ENCODE data around the gene NRXN3. TPM values are rescaled to one million over a fixed set of nuclear protein-coding genes. Genes with fewer than 3 reads are reported as not detected.

The NRXN3 gene
- total RNA-seq, 2 experiments from 2014 or later, result not detected

DNA sequence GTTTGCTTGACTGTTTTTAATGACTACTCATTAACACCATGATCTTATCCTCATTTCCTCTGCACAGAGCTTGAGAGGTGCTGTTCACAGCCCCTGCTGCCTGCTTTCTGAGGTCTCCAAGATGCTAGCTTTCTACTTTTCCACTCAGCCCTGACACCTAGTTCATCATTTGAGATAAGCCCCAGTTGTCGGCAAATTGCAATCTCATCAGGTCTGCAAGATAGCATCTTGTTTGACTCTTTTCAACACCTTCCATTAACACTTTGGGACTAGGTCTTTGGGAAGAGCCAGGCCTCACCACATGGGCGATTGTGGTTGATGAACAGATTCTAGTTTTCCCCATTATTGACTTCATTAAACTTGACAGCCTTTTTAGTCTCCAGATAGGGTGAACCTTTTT lies 1136.4 kb downstream of the NRXN3 start:
- H3K36me3 Mint-ChIP-seq (ENCODE audit: low read depth), result no peaks in the 10 kb centered on the region
- POLR2A ChIA-PET, result no interaction called here
- no peaks in the 10 kb centered on the region for H3K27me3 Mint-ChIP-seq
- H3K27ac Mint-ChIP-seq, result no peak overlapping the region
- H3K4me3 Mint-ChIP-seq, result no peak overlapping the region
- DNase-seq, result no peak
- CTCF ChIA-PET, result no interaction called here
- H3K4me1 Mint-ChIP-seq, result no peaks in the 10 kb centered on the region
- H3K9me3 Mint-ChIP-seq, result no peaks in the 10 kb centered on the region

DNA sequence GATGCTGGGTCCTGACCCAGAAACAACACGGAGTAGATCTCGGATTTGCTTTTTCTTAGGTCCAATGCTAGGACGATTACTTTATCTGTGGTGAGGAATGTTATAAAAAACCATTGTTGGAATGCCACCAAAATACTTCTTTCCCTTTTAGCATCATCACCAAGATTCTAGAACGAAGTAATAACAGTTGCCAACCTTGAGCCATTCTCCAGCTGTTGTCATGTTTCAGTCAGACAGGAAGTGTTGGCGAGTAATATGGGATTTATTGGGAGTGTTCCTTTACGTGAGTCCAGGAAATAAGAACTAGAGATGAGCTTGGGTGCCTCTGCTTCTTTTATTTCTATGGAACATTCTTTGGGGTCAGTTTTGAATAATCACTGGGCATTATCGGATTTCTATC lies 1148.2 kb downstream of the NRXN3 start:
- POLR2A ChIA-PET, result no interaction called here
- Mint-ChIP-seq H3K9me3 (peaks cover 4% of the 10 kb centered on the region), H3K4me1 (no peaks in the 10 kb centered on the region), H3K27me3 (no peaks in the 10 kb centered on the region), H3K4me3 (no peak overlapping the region), H3K36me3 (ENCODE audit: low read depth) (no peaks in the 10 kb centered on the region), H3K27ac (no peak overlapping the region)
- no peak for DNase-seq
- CTCF ChIA-PET, result no interaction called here

DNA sequence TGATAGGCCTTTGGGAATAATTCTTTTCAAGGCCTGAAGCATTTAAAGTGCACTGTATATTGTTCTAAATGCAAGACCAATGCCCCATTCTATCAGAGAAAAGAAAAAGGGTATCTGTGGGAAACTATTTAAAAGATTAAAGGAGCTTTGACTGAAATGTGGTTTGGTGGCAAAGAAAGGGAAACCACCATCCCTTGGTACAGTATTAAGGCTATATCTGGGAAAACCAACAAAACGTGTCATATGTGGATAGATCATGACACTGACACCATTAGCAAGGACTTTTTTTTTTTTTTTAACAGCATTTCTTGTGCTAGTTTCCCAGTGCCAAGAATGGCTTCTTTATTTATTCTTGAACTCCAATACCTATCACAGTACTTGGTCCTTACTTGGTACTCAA lies 1150.4 kb downstream of the NRXN3 start:
- POLR2A ChIA-PET, result no interaction called here
- Mint-ChIP-seq H3K4me3 (no peak overlapping the region), H3K4me1 (no peaks in the 10 kb centered on the region), H3K36me3 (ENCODE audit: low read depth) (no peaks in the 10 kb centered on the region), H3K27me3 (no peaks in the 10 kb centered on the region), H3K9me3 (peaks cover 2% of the 10 kb centered on the region), H3K27ac (no peak overlapping the region)
- DNase-seq, result no peak
- CTCF ChIA-PET, result no interaction called here

DNA sequence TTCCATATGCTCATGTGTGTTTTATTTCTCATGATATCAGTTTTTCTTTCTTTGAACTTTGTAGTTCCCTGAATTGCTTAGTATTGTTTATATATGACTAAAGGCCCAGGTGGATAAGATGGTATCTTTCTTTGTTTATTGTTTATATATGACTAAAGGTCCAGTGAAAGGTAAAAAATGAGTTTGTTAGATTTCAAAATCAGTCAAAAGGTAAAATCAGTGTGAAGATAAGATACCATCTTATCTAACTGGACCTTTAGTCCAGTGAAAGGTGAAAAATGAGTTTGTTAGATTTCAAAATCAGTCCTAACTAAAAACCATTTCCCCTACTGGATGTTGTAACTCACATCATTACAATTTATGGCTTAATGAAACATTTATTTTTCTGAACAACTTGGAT lies 1150.9 kb downstream of the NRXN3 start:
- no peak overlapping the region for H3K4me3 Mint-ChIP-seq
- H3K36me3 Mint-ChIP-seq (ENCODE audit: low read depth), result no peaks in the 10 kb centered on the region
- no peak for DNase-seq
- no peaks in the 10 kb centered on the region for H3K4me1 Mint-ChIP-seq
- H3K9me3 Mint-ChIP-seq, result peaks cover 2% of the 10 kb centered on the region
- no peak overlapping the region for H3K27ac Mint-ChIP-seq
- no peaks in the 10 kb centered on the region for H3K27me3 Mint-ChIP-seq
- CTCF ChIA-PET, result no interaction called here
- POLR2A ChIA-PET, result no interaction called here

DNA sequence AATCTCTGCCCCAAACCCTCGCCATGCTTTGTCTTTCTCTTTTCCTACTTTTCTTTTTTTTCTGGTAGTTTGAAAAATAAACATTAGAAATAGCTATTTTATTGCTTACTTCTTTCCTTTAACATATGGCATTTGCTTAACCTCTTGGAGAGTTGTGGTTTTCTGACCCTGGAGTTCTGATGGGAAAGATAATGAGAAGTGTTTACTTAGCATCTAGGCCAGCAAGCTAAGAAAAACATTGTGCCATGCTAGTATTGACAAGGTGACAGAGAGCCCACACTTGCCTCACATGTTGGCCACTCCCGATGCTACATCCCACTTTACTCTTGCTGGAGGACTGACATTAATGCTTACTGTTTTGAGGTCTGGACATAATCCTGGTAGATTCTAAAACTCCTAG lies 1154.9 kb downstream of the NRXN3 start:
- Mint-ChIP-seq H3K36me3 (ENCODE audit: low read depth) (no peaks in the 10 kb centered on the region), H3K9me3 (peaks cover 2% of the 10 kb centered on the region), H3K4me1 (no peaks in the 10 kb centered on the region), H3K4me3 (no peak overlapping the region), H3K27ac (no peak overlapping the region), H3K27me3 (no peaks in the 10 kb centered on the region)
- DNase-seq, result no peak
- POLR2A ChIA-PET, result no interaction called here
- CTCF ChIA-PET, result no interaction called here

DNA sequence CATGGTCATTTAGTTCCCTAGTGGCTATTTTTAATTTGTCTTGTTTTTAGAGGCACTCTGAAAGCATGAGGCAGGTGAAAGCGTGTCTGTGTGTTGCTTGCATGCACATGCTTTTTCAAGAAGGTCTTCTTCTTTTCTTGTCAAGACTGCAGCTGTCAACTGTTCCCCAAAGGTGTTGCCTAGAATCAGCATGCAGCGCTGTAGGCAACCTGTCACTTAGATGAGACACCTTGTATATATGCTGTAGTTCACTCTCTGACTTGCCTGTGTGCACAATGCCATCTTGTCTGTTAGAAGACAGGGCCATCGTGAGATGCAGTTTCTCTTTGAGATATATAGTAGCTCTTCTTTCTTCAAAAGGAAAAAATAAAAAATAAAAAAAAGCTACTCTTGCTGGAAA lies 1155.4 kb downstream of the NRXN3 start:
- Mint-ChIP-seq H3K4me1 (no peaks in the 10 kb centered on the region), H3K4me3 (no peak overlapping the region), H3K27ac (no peak overlapping the region), H3K9me3 (peaks cover 3% of the 10 kb centered on the region), H3K36me3 (ENCODE audit: low read depth) (no peaks in the 10 kb centered on the region), H3K27me3 (no peaks in the 10 kb centered on the region)
- POLR2A ChIA-PET, result no interaction called here
- DNase-seq, result no peak
- CTCF ChIA-PET, result no interaction called here

DNA sequence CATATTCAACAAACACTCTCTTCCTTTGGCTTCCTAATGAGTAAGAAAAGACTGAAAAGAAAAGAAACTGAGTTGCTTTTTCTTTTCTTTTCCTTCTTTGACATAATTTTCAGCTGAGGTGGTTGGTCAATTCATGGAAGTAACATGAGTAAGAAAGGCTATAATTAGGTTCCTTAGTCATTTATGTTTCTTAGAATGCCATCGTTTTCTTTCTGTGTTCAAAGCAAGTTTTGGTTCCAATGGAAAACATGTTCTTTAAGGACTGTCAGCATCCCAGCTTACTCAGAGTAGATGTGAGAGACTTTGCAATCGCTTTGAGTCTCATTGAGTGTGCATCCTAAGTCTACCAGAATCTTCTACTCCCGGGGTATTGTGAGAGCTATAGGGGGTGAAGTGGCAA lies 1158.7 kb downstream of the NRXN3 start:
- H3K9me3 Mint-ChIP-seq, result peaks cover 3% of the 10 kb centered on the region
- no peaks in the 10 kb centered on the region for H3K36me3 Mint-ChIP-seq (ENCODE audit: low read depth)
- CTCF ChIA-PET, result no interaction called here
- H3K4me1 Mint-ChIP-seq, result no peaks in the 10 kb centered on the region
- no peak for DNase-seq
- H3K27ac Mint-ChIP-seq, result no peak overlapping the region
- POLR2A ChIA-PET, result no interaction called here
- no peaks in the 10 kb centered on the region for H3K27me3 Mint-ChIP-seq
- H3K4me3 Mint-ChIP-seq, result no peak overlapping the region

DNA sequence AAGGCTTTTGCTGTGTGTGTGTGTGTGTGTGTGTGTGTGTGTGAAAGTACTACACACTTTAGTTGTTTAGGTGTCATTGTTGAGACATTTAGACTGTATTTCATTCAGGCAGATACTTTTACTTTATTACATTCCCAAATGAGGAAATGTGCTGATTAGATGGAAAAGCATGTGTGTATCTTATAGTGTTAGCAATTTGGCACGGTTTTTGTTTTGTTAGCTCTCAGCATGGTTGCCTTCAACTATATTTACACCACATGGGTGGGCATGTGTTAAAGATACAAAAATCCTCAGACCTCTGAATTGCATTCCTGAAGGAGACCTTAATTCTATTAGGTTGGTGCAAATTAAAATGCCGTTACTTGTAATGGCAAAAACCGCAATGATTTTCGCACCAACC lies 1161.7 kb downstream of the NRXN3 start:
- H3K36me3 Mint-ChIP-seq (ENCODE audit: low read depth), result no peaks in the 10 kb centered on the region
- H3K27ac Mint-ChIP-seq, result no peak overlapping the region
- H3K4me3 Mint-ChIP-seq, result no peak overlapping the region
- ChIA-PET POLR2A (no interaction called here), CTCF (no interaction called here)
- H3K4me1 Mint-ChIP-seq, result no peaks in the 10 kb centered on the region
- H3K9me3 Mint-ChIP-seq, result peaks cover 6% of the 10 kb centered on the region
- H3K27me3 Mint-ChIP-seq, result no peaks in the 10 kb centered on the region
- no peak for DNase-seq

DNA sequence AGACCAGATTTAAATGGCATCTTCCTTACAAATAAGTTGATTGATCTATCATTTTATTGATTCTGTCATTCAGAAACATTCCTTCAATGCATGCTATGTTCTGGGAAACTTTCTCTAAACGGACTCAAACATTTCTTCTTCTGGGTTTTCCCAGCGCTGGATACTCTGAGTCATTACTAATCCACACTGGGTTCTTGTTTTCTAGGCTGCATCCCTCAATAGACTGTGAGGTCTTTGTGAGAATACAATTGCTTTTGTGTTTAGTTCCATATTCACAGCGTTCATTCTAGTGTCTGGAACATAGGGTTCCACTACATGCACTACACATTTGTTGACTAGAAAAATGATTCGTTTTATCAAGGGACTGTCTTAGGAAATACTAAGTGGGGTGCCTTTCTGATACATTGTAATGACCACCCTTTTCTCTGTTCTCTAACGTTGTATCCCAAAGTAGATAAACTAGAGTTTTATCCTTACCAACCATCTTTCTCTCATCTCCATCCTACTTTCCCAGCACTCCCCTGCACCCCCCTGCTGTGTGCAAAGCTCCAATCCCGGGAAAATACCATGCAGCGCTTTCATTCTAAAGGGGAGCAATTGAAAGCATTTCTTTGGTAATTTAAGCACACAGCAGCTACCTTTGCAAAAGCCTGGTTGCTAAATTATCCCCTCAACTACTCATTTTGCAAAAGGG lies 1162.5 kb downstream of the NRXN3 start:
- no peak overlapping the region for H3K4me3 Mint-ChIP-seq
- peaks cover 8% of the 10 kb centered on the region for H3K9me3 Mint-ChIP-seq
- no peak for DNase-seq
- H3K27me3 Mint-ChIP-seq, result no peaks in the 10 kb centered on the region
- CTCF ChIA-PET, result no interaction called here
- no peak overlapping the region for H3K27ac Mint-ChIP-seq
- no peaks in the 10 kb centered on the region for H3K36me3 Mint-ChIP-seq (ENCODE audit: low read depth)
- POLR2A ChIA-PET, result no interaction called here
- no peaks in the 10 kb centered on the region for H3K4me1 Mint-ChIP-seq

DNA sequence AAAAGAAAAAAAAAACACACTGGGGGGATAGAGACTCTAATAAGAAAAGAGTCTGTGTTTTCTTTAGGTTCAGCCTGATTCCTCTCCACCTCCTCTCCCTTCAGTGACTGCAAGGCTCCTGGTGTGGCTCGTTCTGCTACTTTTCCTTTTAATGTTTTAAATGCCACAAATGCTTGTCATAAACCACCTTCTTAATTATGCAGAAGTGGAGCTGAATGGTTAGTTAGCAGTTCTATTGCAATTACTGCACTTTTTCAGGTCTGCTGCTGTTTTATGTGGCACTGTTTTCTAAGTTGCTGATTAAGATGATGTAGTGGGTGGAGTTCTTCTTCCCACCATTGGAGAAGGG lies 1163.0 kb downstream of the NRXN3 start:
- peaks cover 11% of the 10 kb centered on the region for H3K9me3 Mint-ChIP-seq
- CTCF ChIA-PET, result no interaction called here

DNA sequence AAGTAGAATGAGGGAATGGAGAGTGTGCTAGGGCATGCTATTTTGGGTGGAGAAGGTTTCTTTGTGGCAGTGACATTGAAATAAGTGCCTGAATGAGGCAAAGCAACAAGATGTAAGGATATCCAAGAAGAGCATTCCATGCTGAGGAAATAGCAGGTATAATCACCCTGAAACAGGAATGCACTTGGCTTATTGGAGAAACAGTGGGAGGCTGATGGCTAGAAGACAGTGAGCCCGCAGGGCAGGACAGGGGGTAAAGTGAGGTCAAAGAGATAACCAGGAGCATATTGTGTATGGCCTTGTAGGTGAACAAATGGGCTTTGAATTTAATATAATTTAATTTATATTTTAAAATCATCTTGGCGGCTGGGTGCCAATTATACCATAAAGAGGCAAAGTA lies 1164.1 kb downstream of the NRXN3 start:
- Mint-ChIP-seq H3K27me3 (no peaks in the 10 kb centered on the region), H3K4me3 (no peak overlapping the region), H3K36me3 (ENCODE audit: low read depth) (no peaks in the 10 kb centered on the region), H3K9me3 (peaks cover 11% of the 10 kb centered on the region), H3K4me1 (no peaks in the 10 kb centered on the region), H3K27ac (no peak overlapping the region)
- ChIA-PET CTCF (no interaction called here), POLR2A (no interaction called here)
- DNase-seq, result no peak

More for the DNA sequence above, 1163.0 kb downstream of the NRXN3 start:
- Mint-ChIP-seq H3K4me1 (no peaks in the 10 kb centered on the region), H3K27me3 (no peaks in the 10 kb centered on the region), H3K27ac (no peak overlapping the region), H3K4me3 (no peak overlapping the region), H3K36me3 (ENCODE audit: low read depth) (no peaks in the 10 kb centered on the region)
- POLR2A ChIA-PET, result no interaction called here
- no peak for DNase-seq

DNA sequence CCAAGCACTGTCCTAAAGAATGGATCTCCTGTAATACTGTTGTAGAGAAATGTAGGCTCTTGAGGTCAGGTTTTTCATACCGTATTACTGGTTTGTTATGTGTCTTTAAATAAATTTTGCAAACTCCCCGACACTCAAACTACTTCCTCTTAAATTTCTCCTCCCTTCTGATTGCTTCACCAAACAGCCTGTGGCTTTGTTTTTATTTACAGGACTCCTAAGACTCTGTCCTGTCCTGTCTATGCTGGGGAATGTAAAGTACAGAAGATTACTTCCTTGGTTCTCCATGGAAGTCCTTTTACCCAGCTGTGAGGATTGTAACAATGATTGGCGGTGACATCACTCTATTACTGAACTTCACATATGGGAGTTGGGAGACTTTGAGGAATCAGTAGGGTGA lies 1167.6 kb downstream of the NRXN3 start:
- H3K4me1 Mint-ChIP-seq, result no peaks in the 10 kb centered on the region
- peaks cover 8% of the 10 kb centered on the region for H3K9me3 Mint-ChIP-seq
- H3K4me3 Mint-ChIP-seq, result no peak overlapping the region
- H3K27ac Mint-ChIP-seq, result no peak overlapping the region
- ChIA-PET POLR2A (no interaction called here), CTCF (no interaction called here)
- no peak for DNase-seq
- no peaks in the 10 kb centered on the region for H3K36me3 Mint-ChIP-seq (ENCODE audit: low read depth)
- H3K27me3 Mint-ChIP-seq, result no peaks in the 10 kb centered on the region

DNA sequence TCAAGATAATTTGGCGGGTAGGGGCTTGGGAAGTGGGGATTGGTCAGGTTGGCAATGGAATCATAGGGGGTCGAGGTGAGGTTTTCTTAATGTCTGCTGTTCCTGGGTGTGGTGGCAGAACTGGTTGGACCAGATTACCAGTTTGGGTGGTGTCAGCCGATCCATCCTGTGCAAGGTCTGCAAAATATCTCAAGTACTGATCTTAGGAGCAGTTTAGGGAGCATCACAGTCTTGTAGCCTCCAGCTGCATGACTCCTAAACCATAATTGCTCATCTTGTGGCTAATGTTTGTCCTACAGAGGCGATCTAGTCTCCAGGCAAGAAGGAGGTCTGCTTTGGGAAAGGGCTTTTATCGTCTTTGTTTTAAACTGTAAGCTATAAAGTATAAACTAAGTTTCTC lies 1172.8 kb downstream of the NRXN3 start:
- DNase-seq, result no peak
- POLR2A ChIA-PET, result no interaction called here
- Mint-ChIP-seq H3K4me3 (no peak overlapping the region), H3K4me1 (no peaks in the 10 kb centered on the region), H3K27ac (no peak overlapping the region), H3K9me3 (peaks cover under 1% of the 10 kb centered on the region), H3K36me3 (ENCODE audit: low read depth) (no peaks in the 10 kb centered on the region), H3K27me3 (no peaks in the 10 kb centered on the region)
- CTCF ChIA-PET, result no interaction called here

DNA sequence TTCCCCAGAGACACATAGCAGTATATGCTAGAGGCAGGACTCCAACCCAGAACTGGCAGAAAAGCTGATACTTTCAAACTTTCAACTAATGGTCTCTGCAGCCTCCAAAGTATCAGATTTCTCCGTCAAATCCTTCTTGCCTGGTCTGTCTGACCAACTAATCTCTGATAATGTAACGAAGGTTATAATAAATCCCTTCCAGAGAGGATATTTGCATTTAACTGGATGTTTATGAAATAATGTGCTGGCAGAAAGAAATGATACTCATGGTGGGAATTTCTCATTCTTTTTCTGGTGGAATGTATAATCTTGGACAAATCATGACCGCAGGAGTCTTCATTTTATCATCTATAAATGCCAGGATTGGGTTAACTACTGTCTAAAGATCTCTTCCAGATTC lies 1180.8 kb downstream of the NRXN3 start:
- Mint-ChIP-seq H3K4me3 (no peak overlapping the region), H3K27ac (no peak overlapping the region), H3K36me3 (ENCODE audit: low read depth) (no peaks in the 10 kb centered on the region), H3K4me1 (no peaks in the 10 kb centered on the region), H3K9me3 (no peaks in the 10 kb centered on the region), H3K27me3 (no peaks in the 10 kb centered on the region)
- DNase-seq, result no peak
- ChIA-PET CTCF (no interaction called here), POLR2A (no interaction called here)

DNA sequence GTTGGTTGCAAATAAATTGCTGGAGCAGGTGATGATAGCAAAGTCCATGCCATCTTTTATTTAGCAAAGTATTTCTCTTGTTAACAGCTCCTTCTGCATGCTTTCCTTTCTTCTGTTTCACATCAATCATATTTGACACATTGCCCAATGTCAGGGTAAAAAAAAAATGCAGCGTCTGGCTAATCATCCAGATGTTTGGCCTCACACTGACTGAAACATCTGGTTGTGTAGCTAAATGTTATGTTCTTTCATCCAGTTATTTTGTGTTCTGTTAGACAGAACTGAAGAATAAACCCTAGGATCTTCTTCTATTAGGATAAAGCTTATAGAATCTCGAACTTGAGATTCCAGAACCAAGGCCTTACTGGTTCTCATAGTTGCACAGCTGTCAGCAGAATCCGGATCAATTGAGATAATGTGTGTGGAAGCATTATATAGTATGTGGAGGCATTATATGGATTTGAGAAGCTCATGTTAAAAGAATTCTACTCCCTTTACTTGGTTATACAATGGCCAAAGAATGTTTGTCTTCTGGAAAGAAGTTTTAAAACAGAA lies 1182.0 kb downstream of the NRXN3 start:
- ChIA-PET CTCF (no interaction called here), POLR2A (no interaction called here)
- no peak for DNase-seq
- no peaks in the 10 kb centered on the region for H3K9me3 Mint-ChIP-seq
- no peaks in the 10 kb centered on the region for H3K36me3 Mint-ChIP-seq (ENCODE audit: low read depth)
- H3K4me3 Mint-ChIP-seq, result no peak overlapping the region
- H3K27me3 Mint-ChIP-seq, result no peaks in the 10 kb centered on the region
- H3K27ac Mint-ChIP-seq, result no peak overlapping the region
- no peaks in the 10 kb centered on the region for H3K4me1 Mint-ChIP-seq
